ENCODE results near the gene HBP1. TPM values are rescaled to one million over a fixed set of nuclear protein-coding genes. Genes with fewer than 3 reads are reported as not detected.
A peak's percentile ranks its signal among the peaks of the same experiment; 100 is the strongest.
"Not testable (repeated sequence)": the region's sequence is repeated elsewhere in the genome, so short reads cannot be mapped to it uniquely, and the experiment has no call there.

The HBP1 gene
- total and polyA plus RNA-seq, 4 donors = 22.1 to 187 (median 46.1) TPM

DNA sequence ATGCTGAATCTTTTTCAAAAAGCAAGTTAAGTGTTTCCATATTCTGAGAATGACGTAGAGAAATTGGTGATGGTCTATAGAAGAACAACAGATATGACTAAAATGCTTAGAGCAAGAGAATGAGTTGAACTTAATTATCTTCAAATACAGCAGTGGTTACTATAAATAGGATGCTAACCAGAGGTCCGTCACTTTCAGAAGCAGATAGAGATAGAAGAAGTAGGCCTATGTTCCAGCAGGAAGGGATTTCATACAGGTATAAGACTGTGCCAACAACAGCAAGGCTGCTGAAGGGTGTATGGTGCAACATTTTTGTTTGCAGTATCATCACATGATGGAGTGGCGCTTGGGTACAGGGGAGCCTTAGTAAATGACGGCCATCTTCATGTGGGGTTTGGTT, 68.6 kb downstream of the HBP1 start:
- no peaks in the 10 kb centered on the region for H3K9me3 ChIP-seq (ENCODE audit: control insufficient read depth in 4 of 4, insufficient read depth in 3 of 4, low read length in 3 of 4)
- 94 to 97% methylated on average over 4 of the region's 4 CpGs for WGBS, 2 donors
- no peak for DNase-seq
- peak overlapping the region in 1 of 2 donors; percentile 33 for H3K27ac ChIP-seq (ENCODE audit: low read depth in 1 of 2, low read length in 1 of 2)
- TF ChIP-seq, protein P1, sequence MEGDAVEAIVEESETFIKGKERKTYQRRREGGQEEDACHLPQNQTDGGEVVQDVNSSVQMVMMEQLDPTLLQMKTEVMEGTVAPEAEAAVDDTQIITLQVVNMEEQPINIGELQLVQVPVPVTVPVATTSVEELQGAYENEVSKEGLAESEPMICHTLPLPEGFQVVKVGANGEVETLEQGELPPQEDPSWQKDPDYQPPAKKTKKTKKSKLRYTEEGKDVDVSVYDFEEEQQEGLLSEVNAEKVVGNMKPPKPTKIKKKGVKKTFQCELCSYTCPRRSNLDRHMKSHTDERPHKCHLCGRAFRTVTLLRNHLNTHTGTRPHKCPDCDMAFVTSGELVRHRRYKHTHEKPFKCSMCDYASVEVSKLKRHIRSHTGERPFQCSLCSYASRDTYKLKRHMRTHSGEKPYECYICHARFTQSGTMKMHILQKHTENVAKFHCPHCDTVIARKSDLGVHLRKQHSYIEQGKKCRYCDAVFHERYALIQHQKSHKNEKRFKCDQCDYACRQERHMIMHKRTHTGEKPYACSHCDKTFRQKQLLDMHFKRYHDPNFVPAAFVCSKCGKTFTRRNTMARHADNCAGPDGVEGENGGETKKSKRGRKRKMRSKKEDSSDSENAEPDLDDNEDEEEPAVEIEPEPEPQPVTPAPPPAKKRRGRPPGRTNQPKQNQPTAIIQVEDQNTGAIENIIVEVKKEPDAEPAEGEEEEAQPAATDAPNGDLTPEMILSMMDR (IDR thresholded peaks at IDR 0.05; ENCODE audit: control extremely low read depth, extremely low read depth) = no peak
- H3K27me3 ChIP-seq (ENCODE audit: control insufficient read depth in 3 of 3, insufficient read depth in 3 of 3, low read length in 2 of 3) = no peaks in the 10 kb centered on the region
- no peak for ATAC-seq (ENCODE audit: insufficient read depth, low FRiP score)
- H3K4me3 ChIP-seq = no peak overlapping the region
- peaks cover 0 to 7% (median 4%) of the 10 kb centered on the region in 4 donors for H3K36me3 ChIP-seq (ENCODE audit: control insufficient read depth in 4 of 4, insufficient read depth in 4 of 4, low read length in 4 of 4)
- peaks cover 0 to 14% (median 0%) of the 10 kb centered on the region in 5 donors for H3K4me1 ChIP-seq (ENCODE audit: control insufficient read depth in 5 of 5, insufficient read depth in 5 of 5, low read length in 5 of 5)
- H3K9ac ChIP-seq (ENCODE audit: insufficient read depth in 1 of 2, low read length in 2 of 2) = no peak overlapping the region

DNA sequence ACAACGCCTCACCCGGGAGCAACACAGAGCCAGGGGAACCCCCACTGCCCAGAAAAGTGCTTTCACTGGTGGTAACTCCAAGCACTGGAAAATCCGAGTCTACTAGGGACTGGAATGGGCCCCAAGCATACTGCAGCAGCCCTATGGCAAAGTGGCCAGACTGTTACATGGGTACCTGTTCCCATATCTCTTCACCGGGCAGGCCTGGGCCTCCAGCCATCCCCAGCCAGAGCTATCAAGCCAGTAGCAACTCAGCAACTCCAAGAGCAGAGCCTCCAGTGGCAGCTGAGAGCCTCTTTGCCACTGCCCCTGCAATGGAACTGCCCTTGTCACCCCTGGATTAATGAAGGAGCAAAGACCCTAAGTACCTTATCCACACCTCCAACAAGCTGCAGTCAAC, 73.5 kb downstream of the HBP1 start:
- 99 to 100% methylated on average over 4 of the region's 4 CpGs for WGBS, 2 donors
- H3K4me3 ChIP-seq = no peak overlapping the region
- H3K27me3 ChIP-seq (ENCODE audit: control insufficient read depth in 3 of 3, insufficient read depth in 3 of 3, low read length in 2 of 3) = no peaks in the 10 kb centered on the region
- H3K36me3 ChIP-seq (ENCODE audit: control insufficient read depth in 4 of 4, insufficient read depth in 4 of 4, low read length in 4 of 4) = peaks cover 0 to 4% (median 4%) of the 10 kb centered on the region in 4 donors
- TF ChIP-seq, protein P1 (IDR thresholded peaks at IDR 0.05; ENCODE audit: control extremely low read depth, extremely low read depth) = no peak
- DNase-seq = no peak
- peaks cover 0 to 12% (median 0%) of the 10 kb centered on the region in 4 donors for H3K9me3 ChIP-seq (ENCODE audit: control insufficient read depth in 4 of 4, insufficient read depth in 3 of 4, low read length in 3 of 4)
- peaks cover 0 to 5% (median 0%) of the 10 kb centered on the region in 5 donors for H3K4me1 ChIP-seq (ENCODE audit: control insufficient read depth in 5 of 5, insufficient read depth in 5 of 5, low read length in 5 of 5)
- ATAC-seq (ENCODE audit: insufficient read depth, low FRiP score) = no peak
- no peak overlapping the region for H3K27ac ChIP-seq (ENCODE audit: low read depth in 1 of 2, low read length in 1 of 2)
- no peak overlapping the region for H3K9ac ChIP-seq (ENCODE audit: insufficient read depth in 1 of 2, low read length in 2 of 2)

DNA sequence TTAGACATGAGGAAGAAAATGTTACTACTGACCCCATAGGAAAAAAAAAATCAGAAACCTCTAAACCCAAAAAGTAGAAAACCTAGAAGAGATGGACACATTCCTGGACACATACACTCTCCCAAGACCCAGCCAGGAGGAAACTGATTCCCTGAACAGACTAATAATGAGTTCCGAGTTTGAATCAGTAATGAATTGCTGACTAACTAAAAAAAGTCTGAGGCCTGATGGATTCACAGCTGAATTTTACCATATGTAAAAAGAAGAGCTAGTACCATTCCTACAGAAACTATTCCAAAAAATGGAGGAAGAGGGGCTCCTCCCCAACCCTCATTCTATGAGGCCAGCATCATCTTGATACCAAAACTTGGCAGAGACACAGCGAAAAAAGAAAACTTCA, 75.8 kb downstream of the HBP1 start:
- Histone ChIP-seq H3K27ac (ENCODE audit: low read depth in 1 of 2, low read length in 1 of 2) (no peak overlapping the region), H3K4me1 (ENCODE audit: control insufficient read depth in 5 of 5, insufficient read depth in 5 of 5, low read length in 5 of 5) (no peaks in the 10 kb centered on the region), H3K27me3 (ENCODE audit: control insufficient read depth in 3 of 3, insufficient read depth in 3 of 3, low read length in 2 of 3) (no peaks in the 10 kb centered on the region), H3K36me3 (ENCODE audit: control insufficient read depth in 4 of 4, insufficient read depth in 4 of 4, low read length in 4 of 4) (peaks cover 2 to 9% (median 6%) of the 10 kb centered on the region in 4 donors), H3K9ac (ENCODE audit: insufficient read depth in 1 of 2, low read length in 2 of 2) (no peak overlapping the region), H3K4me3 (no peak overlapping the region), H3K9me3 (ENCODE audit: control insufficient read depth in 4 of 4, insufficient read depth in 3 of 4, low read length in 3 of 4) (peaks cover 0 to 12% (median 0%) of the 10 kb centered on the region in 4 donors)
- ATAC-seq (ENCODE audit: insufficient read depth, low FRiP score) = no peak
- DNase-seq = no peak
- 96 to 100% methylated on average over 2 of the region's 2 CpGs for WGBS, 2 donors
- TF ChIP-seq, protein P1 (IDR thresholded peaks at IDR 0.05; ENCODE audit: control extremely low read depth, extremely low read depth) = no peak

DNA sequence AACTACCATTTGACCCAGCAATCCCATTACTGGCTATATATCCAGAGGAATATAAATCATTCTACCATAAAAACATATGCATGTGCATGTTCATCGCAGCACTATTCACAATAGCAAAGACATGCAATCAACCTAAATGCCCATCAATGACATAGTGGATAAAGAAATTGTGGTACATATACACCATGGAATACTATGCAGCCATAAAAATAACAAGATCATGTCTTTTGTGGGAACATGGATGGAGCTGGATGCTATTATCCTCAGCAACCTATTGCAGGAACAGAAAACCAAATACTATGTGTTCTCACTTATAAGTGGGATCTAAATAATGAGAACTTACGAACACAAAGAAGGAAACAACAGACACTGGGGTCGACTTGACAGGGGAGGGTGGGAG, 78.0 kb downstream of the HBP1 start:
- H3K36me3 ChIP-seq (ENCODE audit: control insufficient read depth in 4 of 4, insufficient read depth in 4 of 4, low read length in 4 of 4); H3K27me3 ChIP-seq (ENCODE audit: control insufficient read depth in 3 of 3, insufficient read depth in 3 of 3, low read length in 2 of 3); H3K4me1 ChIP-seq (ENCODE audit: control insufficient read depth in 5 of 5, insufficient read depth in 5 of 5, low read length in 5 of 5); H3K27ac ChIP-seq (ENCODE audit: low read depth in 1 of 2, low read length in 1 of 2); H3K9ac ChIP-seq (ENCODE audit: insufficient read depth in 1 of 2, low read length in 2 of 2); DNase-seq; ATAC-seq (ENCODE audit: insufficient read depth, low FRiP score); H3K4me3 ChIP-seq: not testable (repeated sequence)
- 96 to 97% methylated on average over 3 of the region's 3 CpGs for WGBS, 2 donors
- peaks cover 0 to 12% (median 0%) of the 10 kb centered on the region in 4 donors for H3K9me3 ChIP-seq (ENCODE audit: control insufficient read depth in 4 of 4, insufficient read depth in 3 of 4, low read length in 3 of 4)
